H1 (cell line): Measurements from ENCODE around the gene ARHGEF26. TPM values are rescaled to one million over a fixed set of nuclear protein-coding genes. Genes with fewer than 3 reads are reported as not detected.

ENCODE experiments used
- CTCF ChIA-PET: fragments of 300-600 bp; sonication (Branson Sonifier 250); formaldehyde crosslinking; loops from one replicate; lab custom pipeline; 2021; ENCODE audit not compliant: partially characterized antibody; lab: Charles Lee
- POLR2A ChIA-PET: fragments of 300-600 bp; sonication (Branson Sonifier 250); formaldehyde crosslinking; loops from one replicate; lab custom pipeline; 2021; ENCODE audit warnings: inconsistent platforms; ENCODE audit not compliant: partially characterized antibody; lab: Charles Lee
- DNase-seq, 2 experiments: peaks; one replicate each; pipeline versions ENCODE4 v3.0.0 to v3.0.0-alpha.2; 2010 to 2022; ENCODE audit warnings: low spot score in 2 of 2, low read depth in 1 of 2, mixed read lengths in 1 of 2
- FAIRE-seq: peaks from 2 replicates; lab custom pipeline; 2011; peaks lifted over from hg19 to GRCh38; lab: Jason Lieb, UNC
- H2AFZ ChIP-seq: 2 replicates; pipeline ENCODE4 v1.8.1; 2012; ENCODE audit warnings: low read length, inconsistent platforms
- H2AK5ac ChIP-seq: 2 replicates; pipeline ENCODE4 v1.6.1; 2013; ENCODE audit warnings: low read depth, low read length
- H2BK120ac ChIP-seq: replicated peaks from 2 replicates; pipeline ENCODE3; 2013; ENCODE audit warnings: low read depth, low read length, inconsistent platforms
- H2BK12ac ChIP-seq: 2 replicates; pipeline ENCODE4 v1.6.1; 2013; ENCODE audit warnings: low read depth, low read length
- H2BK15ac ChIP-seq: 2 replicates; pipeline ENCODE4 v1.6.1; 2013; ENCODE audit warnings: low read length
- H2BK20ac ChIP-seq: 2 replicates; pipeline ENCODE4 v1.6.1; 2013; ENCODE audit warnings: low read length
- H2BK5ac ChIP-seq: 2 replicates; pipeline ENCODE4 v1.6.1; 2013; ENCODE audit warnings: low read depth, low read length
- H3K14ac ChIP-seq: 2 replicates; pipeline ENCODE4 v1.6.1; 2013; ENCODE audit warnings: inconsistent platforms; ENCODE audit not compliant: insufficient read length
- H3K18ac ChIP-seq: 2 replicates; pipeline ENCODE4 v1.6.1; 2013; ENCODE audit warnings: low read length; ENCODE audit errors: extremely low read depth
- H3K23ac ChIP-seq: 2 replicates; pipeline ENCODE4 v1.6.1; 2013; ENCODE audit warnings: inconsistent platforms; ENCODE audit not compliant: insufficient read length
- H3K23me2 ChIP-seq: 2 replicates; pipeline ENCODE4 v1.6.1; 2013; ENCODE audit warnings: low read depth, low read length
- H3K27ac ChIP-seq: 2 replicates; pipeline ENCODE4 v1.6.1; 2011; ENCODE audit warnings: low read depth, low read length, inconsistent platforms
- H3K27me3 ChIP-seq, 4 experiments: replicated peaks in 1 of 4; 1 replicate in 1 of 4; 2 replicates in 3 of 4; pipeline versions ENCODE4 v1.6.1 to v1.8.1; 2011 to 2013; ENCODE audit warnings: low read length in 3 of 4, mild to moderate bottlenecking in 3 of 4, inconsistent platforms in 2 of 4, mixed read lengths in 2 of 4, moderate library complexity in 1 of 4; ENCODE audit not compliant: control insufficient read depth in 3 of 4, insufficient read depth in 3 of 4; ENCODE audit errors: extremely low read depth in 1 of 4
- H3K36me3 ChIP-seq, 4 experiments: 2 replicates each; pipeline versions ENCODE4 v1.6.1 to v1.8.1; 2011 to 2013; ENCODE audit warnings: mild to moderate bottlenecking in 4 of 4, low read length in 3 of 4, moderate library complexity in 2 of 4, control low read depth in 1 of 4, inconsistent platforms in 1 of 4; ENCODE audit not compliant: insufficient read depth in 4 of 4, control insufficient read depth in 2 of 4
- H3K4ac ChIP-seq: replicated peaks from 2 replicates; pipeline ENCODE3; 2013; ENCODE audit warnings: low read length, low read depth, mixed read lengths, inconsistent platforms; ENCODE audit not compliant: insufficient read length
- H3K4me1 ChIP-seq, 4 experiments: replicated peaks in 1 of 4; 1 replicate in 1 of 4; 2 replicates in 3 of 4; pipeline versions ENCODE4 v1.6.1 to v1.8.1; 2011 to 2013; ENCODE audit warnings: low read length in 3 of 4, inconsistent platforms in 2 of 4, mixed read lengths in 1 of 4; ENCODE audit not compliant: insufficient read depth in 4 of 4, control insufficient read depth in 3 of 4
- H3K4me2 ChIP-seq, 2 experiments: 2 replicates each; pipeline versions ENCODE4 v1.6.1 to v1.8.1; 2011 to 2013; ENCODE audit warnings: low read depth in 2 of 2, low read length in 2 of 2, control low read depth in 1 of 2, inconsistent platforms in 1 of 2, mild to moderate bottlenecking in 1 of 2; ENCODE audit not compliant: insufficient read depth in 1 of 2
- H3K4me3 ChIP-seq, 4 experiments: fragments of 200-600, 300-600 bp in 1 of 4; sonication (generic), shearing (Covaris generic), sonication (Bioruptor Twin) in 1 of 4; 2 replicates each; pipeline versions ENCODE4 v1.5.1 to v1.8.1; 2011 to 2016; ENCODE audit warnings: low read length in 4 of 4, low read depth in 3 of 4, control low read depth in 2 of 4, inconsistent platforms in 2 of 4, mild to moderate bottlenecking in 2 of 4, mixed read lengths in 1 of 4, moderate library complexity in 1 of 4; ENCODE audit not compliant: insufficient read depth in 2 of 4; ENCODE audit errors: extremely low read depth in 1 of 4
- H3K56ac ChIP-seq: replicated peaks from 2 replicates; pipeline ENCODE3; 2013; ENCODE audit warnings: low read depth, mild to moderate bottlenecking, mixed read lengths, low read length, inconsistent platforms; ENCODE audit not compliant: insufficient read length
- H3K79me1 ChIP-seq: 2 replicates; pipeline ENCODE4 v1.6.1; 2013; ENCODE audit warnings: low read depth, low read length, control low read depth
- H3K79me2 ChIP-seq, 2 experiments: 2 replicates each; pipeline versions ENCODE4 v1.6.1 to v1.8.1; 2012 to 2013; ENCODE audit warnings: low read length in 2 of 2, mild to moderate bottlenecking in 2 of 2, inconsistent platforms in 1 of 2; ENCODE audit not compliant: insufficient read depth in 2 of 2, control insufficient read depth in 1 of 2
- H3K9ac ChIP-seq, 4 experiments: replicated peaks in 1 of 4; 1 replicate in 1 of 4; 2 replicates in 3 of 4; pipeline versions ENCODE4 v1.6.1 to v1.8.1; 2011 to 2013; ENCODE audit warnings: low read depth in 3 of 4, low read length in 3 of 4, control low read depth in 2 of 4, mild to moderate bottlenecking in 2 of 4, moderate library complexity in 2 of 4, inconsistent platforms in 1 of 4; ENCODE audit errors: extremely low read depth in 1 of 4
- H3K9me3 ChIP-seq, 2 experiments: 2 replicates each; pipeline versions ENCODE4 v1.6.1 to v1.8.1; 2012 to 2013; ENCODE audit warnings: mild to moderate bottlenecking in 2 of 2, moderate library complexity in 2 of 2, control low read depth in 1 of 2, inconsistent platforms in 1 of 2, low read depth in 1 of 2, low read length in 1 of 2, mixed read lengths in 1 of 2; ENCODE audit not compliant: insufficient read depth in 2 of 2
- H4K20me1 ChIP-seq, 2 experiments: replicated peaks in 1 of 2; 2 replicates each; pipeline versions ENCODE3 to v1.8.1; 2011 to 2013; ENCODE audit warnings: inconsistent platforms in 2 of 2, low read length in 2 of 2, mild to moderate bottlenecking in 1 of 2; ENCODE audit not compliant: insufficient read depth in 2 of 2, control insufficient read depth in 1 of 2
- H4K5ac ChIP-seq: 2 replicates; pipeline ENCODE4 v1.6.1; 2013; ENCODE audit warnings: low read length, low read depth, mixed read lengths, inconsistent platforms; ENCODE audit not compliant: insufficient read length
- H4K8ac ChIP-seq: 2 replicates; pipeline ENCODE4 v1.8.0; 2013; ENCODE audit warnings: mild to moderate bottlenecking, moderate library complexity, low read length, inconsistent platforms; ENCODE audit not compliant: insufficient read depth; ENCODE audit errors: extremely low read depth
- H4K91ac ChIP-seq: replicated peaks from 2 replicates; pipeline ENCODE3; 2013; ENCODE audit warnings: low read length, mixed read lengths, inconsistent platforms; ENCODE audit not compliant: insufficient read length
- ATF2 ChIP-seq: IDR thresholded peaks from 2 replicates; pipeline ENCODE4 v1.6.1; 2012; ENCODE audit warnings: low read length, inconsistent platforms
- ATF3 ChIP-seq: IDR thresholded peaks from 2 replicates; pipeline ENCODE4 v1.6.1; 2011; ENCODE audit warnings: low read depth, mild to moderate bottlenecking, low read length; ENCODE audit not compliant: insufficient read depth
- CTBP2 ChIP-seq: IDR thresholded peaks from 2 replicates; pipeline ENCODE4 v1.7.0; 2011; ENCODE audit warnings: borderline replicate concordance, mild to moderate bottlenecking, moderate library complexity, mixed read lengths, low read length; ENCODE audit not compliant: insufficient read depth, insufficient read length
- EGR1 ChIP-seq: IDR thresholded peaks from 2 replicates; pipeline ENCODE4 v1.6.1; 2011; ENCODE audit warnings: low read depth, low read length, borderline replicate concordance
- GABPA ChIP-seq: IDR thresholded peaks from 2 replicates; pipeline ENCODE4 v1.6.1; 2011; ENCODE audit warnings: mild to moderate bottlenecking, low read length, moderate library complexity, borderline replicate concordance; ENCODE audit not compliant: insufficient read depth
- HDAC2 ChIP-seq, 2 experiments: fragments of 300-600 bp in 1 of 2; sonication (generic) in 1 of 2; IDR thresholded peaks; 2 replicates each; pipeline ENCODE4 v1.6.1; 2011 to 2012; ENCODE audit warnings: low read depth in 2 of 2, low read length in 2 of 2, mild to moderate bottlenecking in 2 of 2, moderate library complexity in 2 of 2, borderline replicate concordance in 1 of 2, inconsistent platforms in 1 of 2
- POLR2AphosphoS5 ChIP-seq: IDR thresholded peaks from 2 replicates; pipeline ENCODE4 v1.6.1; 2011; ENCODE audit warnings: low read depth, low read length
- SP4 ChIP-seq: IDR thresholded peaks from 2 replicates; pipeline ENCODE4 v1.6.1; 2012; ENCODE audit warnings: low read length, inconsistent platforms
- TAF1 ChIP-seq: IDR thresholded peaks from 2 replicates; pipeline ENCODE4 v1.6.1; 2011; ENCODE audit warnings: mild to moderate bottlenecking, low read depth, low read length
- TEAD4 ChIP-seq: IDR thresholded peaks from 2 replicates; pipeline ENCODE4 v1.6.1; 2012; ENCODE audit warnings: low read depth, low read length, inconsistent platforms, mixed read lengths
- YY1 ChIP-seq: IDR thresholded peaks from 2 replicates; pipeline ENCODE4 v1.6.1; 2011; ENCODE audit warnings: low read depth, mild to moderate bottlenecking, low read length
- WGBS, 2 experiments: shearing (Covaris generic) in 1 of 2; methylation state at CpG; one replicate each; pipeline versions ENCODE4 v1.1.6 to v1.1.7; 2013 to 2015; ENCODE audit warnings: low lambda C conversion rate in 2 of 2, mixed read lengths in 2 of 2, inconsistent platforms in 1 of 2, low coverage in 1 of 2, missing lambda C conversion rate in 1 of 2; ENCODE audit not compliant: insufficient replicate concordance in 2 of 2, insufficient coverage in 1 of 2, insufficient read length in 1 of 2; ENCODE audit errors: extremely low coverage in 1 of 2, missing lambda C conversion rate in 1 of 2; 5-methylcytosine and 5-hydroxymethylcytosine counted together
- polyA plus RNA-seq, 7 experiments: library from polyadenylated mRNA; depleted of rRNA in 3 of 7; stranded (reverse) in 5 of 7; unstranded in 2 of 7; fragments of >200 nt in 5 of 7; fragments of 200-250 nt in 2 of 7; gene quantifications; 1 replicate in 5 of 7; 2 replicates in 1 of 7; 4 replicates in 1 of 7; pipeline versions ENCODE4 v1.2.1 to v1.2.3, GENCODE V29; 2011 to 2013; ENCODE audit warnings: missing spikeins in 2 of 7, mixed read lengths in 2 of 7
- total RNA-seq: library from RNA; stranded (reverse); fragmentation: NEBNext Ultra II Directional; extraction: Animal tissue kit (Norgen Biotek cat#: 25700); gene quantifications from 2 replicates; pipeline ENCODE4 v1.2.1, GENCODE V29; 2021

ARHGEF26 gene
- total and polyA plus RNA-seq, 2 of the 8 experiments (the other 6 are each of a cell fraction or from before 2014, with no cell fraction given), result 3.1 to 15.6 TPM

GRCh38 chr3:154126651-154127050 lies 5.5 kb downstream of the ARHGEF26 start:
- Histone ChIP-seq H2BK15ac (no peak overlapping the region), H2AK5ac (no peak overlapping the region), H3K36me3 (peaks cover 0 to 7% (median 2%) of the 10 kb centered on the region in 4 experiments; a peak in 2 of 8 replicates), H3K14ac (no peak overlapping the region), H2BK12ac (no peak overlapping the region), H3K18ac (no peak overlapping the region), H3K9me3 (no peaks in the 10 kb centered on the region), H3K23ac (no peak overlapping the region), H3K56ac (no peak overlapping the region), H2BK120ac (no peak overlapping the region), H3K79me2 (peaks cover 0 to 28% of the 10 kb centered on the region in 2 experiments; a peak in 2 of 4 replicates), H4K5ac (no peak overlapping the region), H4K91ac (no peak overlapping the region), H3K4me2 (no peak overlapping the region), H2AFZ (no peak overlapping the region), H4K8ac (no peak overlapping the region), H3K27ac (no peak overlapping the region), H3K23me2 (peaks cover 11% of the 10 kb centered on the region), H3K4me1 (peaks cover 0 to 12% (median 3%) of the 10 kb centered on the region in 4 experiments; a peak in 4 of 7 replicates), H2BK20ac (no peak overlapping the region), H3K4ac (no peak overlapping the region), H2BK5ac (no peak overlapping the region), H3K9ac (no peak overlapping the region), H3K27me3 (peaks cover 0 to 16% (median 11%) of the 10 kb centered on the region in 4 experiments; a peak in 5 of 7 replicates), H4K20me1 (peaks cover 0 to 5% of the 10 kb centered on the region in 2 experiments), H3K4me3 (no peak overlapping the region), H3K79me1 (no peaks in the 10 kb centered on the region; the same call in 1 of the 2 replicates)
- DNase-seq (no peak), FAIRE-seq (no peak)
- CTCF ChIA-PET, result interaction anchor here (1.8 kb wide), 1 partner anchor 127 kb away, joined by 7 read pairs; no protein-coding TSS in a partner anchor
- POLR2A ChIA-PET, result no interaction called here
- 93% methylated on average over 2 of the region's 2 CpGs; no CpG with 5 or more reads in 1 of the 2 experiments for WGBS, 2 experiments
- TF ChIP-seq TAF1, result no peak
- TF ChIP-seq GABPA, result no peak
- TF ChIP-seq YY1, result no peak
- no peak for TF ChIP-seq TEAD4
- no peak for TF ChIP-seq EGR1
- no peak for TF ChIP-seq ATF3
- no peak for TF ChIP-seq CTBP2
- TF ChIP-seq ATF2, result no peak
- TF ChIP-seq SP4, result no peak
- TF ChIP-seq POLR2AphosphoS5, result no peak
- no peak for TF ChIP-seq HDAC2 (IDR thresholded peaks at IDR 0.05; ENCODE audit: borderline replicate concordance in 1 of 2, low read depth in 2 of 2, low read length in 2 of 2)
